Neutrophil (primary cell): ENCODE measurements around the gene TBCB.

Experiments used
- H3K27ac ChIP-seq: fragments of 200-600 bp; sonication (generic); 2 replicates; pipeline ENCODE4 v1.5.1; 2016; ENCODE audit warnings: mild to moderate bottlenecking, moderate library complexity
- H3K27me3 ChIP-seq: fragments of 200-600 bp; sonication (generic); 2 replicates; pipeline ENCODE4 v1.6.0; 2016; ENCODE audit warnings: mild to moderate bottlenecking
- H3K36me3 ChIP-seq: fragments of 200-600 bp; sonication (generic); 2 replicates; pipeline ENCODE4 v1.5.1; 2017
- H3K4me1 ChIP-seq, 2 experiments: fragments of 200-600 bp in 1 of 2; sonication (generic) in 1 of 2; 1 replicate in 1 of 2; 2 replicates in 1 of 2; pipeline versions ENCODE4 v1.5.1 to v1.6.1; 2013 to 2016; ENCODE audit warnings: low read depth in 1 of 2, low read length in 1 of 2, mild to moderate bottlenecking in 1 of 2, moderate library complexity in 1 of 2; ENCODE audit not compliant: control insufficient read depth in 1 of 2, insufficient read depth in 1 of 2
- H3K4me3 ChIP-seq, 2 experiments: fragments of 200-600 bp in 1 of 2; sonication (generic) in 1 of 2; 1 replicate in 1 of 2; 2 replicates in 1 of 2; pipeline ENCODE4 v1.5.1; 2013 to 2016; ENCODE audit warnings: low read depth in 1 of 2, low read length in 1 of 2, mild to moderate bottlenecking in 1 of 2, moderate library complexity in 1 of 2
- H3K9me3 ChIP-seq: fragments of 200-600 bp; sonication (generic); 2 replicates; pipeline ENCODE4 v1.5.1; 2016
- CTCF ChIP-seq: fragments of 200-600 bp; sonication (generic); IDR thresholded peaks from 2 replicates; pipeline ENCODE4 v1.5.1; 2016; ENCODE audit warnings: antibody characterized with exemption

Gene TBCB

GRCh38 chr19:36152019-36152351 is 36.7 kb downstream of the TBCB start:
- no peaks in the 10 kb centered on the region for H3K27me3 ChIP-seq
- H3K36me3 ChIP-seq = peaks cover 48% of the 10 kb centered on the region
- no peak overlapping the region for H3K27ac ChIP-seq
- peaks cover 0 to 10% of the 10 kb centered on the region in 2 experiments for H3K4me1 ChIP-seq
- H3K4me3 ChIP-seq = no peak overlapping the region
- TF ChIP-seq CTCF = no peak
- no peaks in the 10 kb centered on the region for H3K9me3 ChIP-seq

- TF ChIP-seq CTCF = no peak
- Histone ChIP-seq H3K4me1 (peaks cover 0 to 10% of the 10 kb centered on the region in 2 experiments), H3K27ac (peak within 1 kb of the TSS; percentile 27), H3K36me3 (peaks cover 43% of the 10 kb centered on the region), H3K9me3 (no peaks in the 10 kb centered on the region), H3K4me3 (no peak within 1 kb of the TSS), H3K27me3 (no peaks in the 10 kb centered on the region)
Measured at GRCh38 chr19:36152352-36153091, 37.3 kb downstream of the TBCB start, which contains the start of gene COX7A1. Gene COX7A1, minus strand, starts transcription at chr19:36152447. Its CDS starts 40 bp downstream, at chr19:36152407.

- TF ChIP-seq CTCF = no peak
- H3K36me3 ChIP-seq = peaks cover 36% of the 10 kb centered on the region
- no peak overlapping the region for H3K27ac ChIP-seq
- H3K9me3 ChIP-seq = no peaks in the 10 kb centered on the region
- no peak overlapping the region for H3K4me3 ChIP-seq
- H3K27me3 ChIP-seq = no peaks in the 10 kb centered on the region
- H3K4me1 ChIP-seq = peaks cover 0 to 10% of the 10 kb centered on the region in 2 experiments
Measured at GRCh38 chr19:36153126-36153525, 37.9 kb downstream of the TBCB start.

- no peaks in the 10 kb centered on the region for H3K9me3 ChIP-seq
- no peaks in the 10 kb centered on the region for H3K27me3 ChIP-seq
- no peak overlapping the region for H3K4me3 ChIP-seq
- no peak for TF ChIP-seq CTCF
- H3K36me3 ChIP-seq = peaks cover 6% of the 10 kb centered on the region
- no peak overlapping the region for H3K27ac ChIP-seq
- H3K4me1 ChIP-seq = no peaks in the 10 kb centered on the region
Measured at GRCh38 chr19:36160821-36161596, 45.7 kb downstream of the TBCB start.

GRCh38 chr19:36163813-36164212 is 48.5 kb downstream of the TBCB start:
- TF ChIP-seq CTCF = no peak
- Histone ChIP-seq H3K27me3 (no peaks in the 10 kb centered on the region), H3K36me3 (peaks cover 6% of the 10 kb centered on the region), H3K4me3 (no peak overlapping the region), H3K27ac (no peak overlapping the region), H3K9me3 (no peaks in the 10 kb centered on the region), H3K4me1 (no peaks in the 10 kb centered on the region)
